B cell (primary cell): Measurements from ENCODE around the gene NSMCE3. TPM values are rescaled to one million over a fixed set of nuclear protein-coding genes. Genes with fewer than 3 reads are reported as not detected.

Source experiments
- ATAC-seq: fragments of 200-7000 bp; cut with Tn5 transposase; one replicate; pipeline ENCODE4 v1.10.0; 2021; ENCODE audit warnings: low read depth, mild to moderate bottlenecking, moderate number of reproducible peaks, moderate library complexity
- CTCF ChIA-PET: fragments of 350-600 bp; sonication (Branson Sonifier 250); formaldehyde crosslinking; loops from one replicate; lab custom pipeline; 2021; ENCODE audit warnings: antibody characterized with exemption, inconsistent platforms; lab: Charles Lee
- POLR2A ChIA-PET: fragments of 350-600 bp; sonication (Branson Sonifier 250); formaldehyde crosslinking; loops from one replicate; lab custom pipeline; 2021; ENCODE audit warnings: antibody characterized with exemption; lab: Charles Lee
- DNase-seq: peaks from one replicate; pipeline ENCODE4 v3.0.0; 2013
- H2AFZ ChIP-seq: 2 replicates; pipeline ENCODE4 v1.6.1; 2012; ENCODE audit warnings: mild to moderate bottlenecking, low read depth, low read length; ENCODE audit not compliant: insufficient read depth, poor library complexity, severe bottlenecking
- H3K27ac ChIP-seq, 2 donors: 1 replicate in 1 of 2; 2 replicates in 1 of 2; pipeline ENCODE4 v1.5.1; 2012 to 2013; ENCODE audit warnings: low read length in 2 of 2, mild to moderate bottlenecking in 2 of 2, moderate library complexity in 1 of 2
- H3K27me3 ChIP-seq, 4 experiments: fragments of 200-600 bp in 1 of 4; sonication (generic) in 1 of 4; replicated peaks in 1 of 4; 1 replicate in 2 of 4; 2 replicates in 2 of 4; pipeline versions ENCODE4 v1.6.1 to v1.7.0; 2013 to 2016; ENCODE audit warnings: low read length in 3 of 4, mild to moderate bottlenecking in 2 of 4, mixed read lengths in 1 of 4, moderate library complexity in 1 of 4; ENCODE audit not compliant: insufficient read depth in 4 of 4, control insufficient read depth in 3 of 4; ENCODE audit errors: control extremely low read depth in 1 of 4
- H3K36me3 ChIP-seq, 2 experiments: replicated peaks in 1 of 2; 1 replicate in 1 of 2; 2 replicates in 1 of 2; pipeline versions ENCODE4 v1.6.1 to v1.7.1; 2013; ENCODE audit warnings: low read length in 1 of 2; ENCODE audit not compliant: insufficient read depth in 2 of 2, control insufficient read depth in 1 of 2; ENCODE audit errors: control extremely low read depth in 1 of 2, extremely low read depth in 1 of 2
- H3K4me1 ChIP-seq, 2 donors: fragments of 200-600 bp in 1 of 2; sonication (generic) in 1 of 2; 1 replicate in 1 of 2; 2 replicates in 1 of 2; pipeline versions ENCODE4 v1.5.1 to v1.6.1; 2013 to 2017; ENCODE audit warnings: low read length in 2 of 2; ENCODE audit not compliant: control insufficient read depth in 2 of 2, insufficient read depth in 2 of 2
- H3K4me2 ChIP-seq: replicated peaks from 2 replicates; pipeline ENCODE3; 2012; ENCODE audit warnings: mild to moderate bottlenecking, low read depth, low read length; ENCODE audit not compliant: poor library complexity, severe bottlenecking
- H3K4me3 ChIP-seq, 5 experiments: fragments of 200-600 bp in 1 of 5; sonication (generic) in 1 of 5; 1 replicate in 3 of 5; 2 replicates in 2 of 5; pipeline versions ENCODE4 v1.5.1 to v1.7.0; 2011 to 2016; ENCODE audit warnings: low read length in 4 of 5, mild to moderate bottlenecking in 4 of 5, low read depth in 2 of 5, control low read depth in 1 of 5, moderate library complexity in 1 of 5; ENCODE audit not compliant: insufficient read depth in 1 of 5; ENCODE audit errors: control extremely low read depth in 1 of 5, extremely low read depth in 1 of 5
- H3K79me2 ChIP-seq: fragments of 200-600 bp; sonication (generic); one replicate; pipeline ENCODE4 v1.6.0; 2016; ENCODE audit warnings: low read length; ENCODE audit not compliant: control insufficient read depth, insufficient read depth
- H3K9ac ChIP-seq: fragments of 200-600 bp; sonication (generic); 2 replicates; pipeline ENCODE4 v1.6.1; 2017; ENCODE audit warnings: mild to moderate bottlenecking, low read length, moderate library complexity
- H3K9me3 ChIP-seq, 3 donors: one replicate each; pipeline versions ENCODE4 v1.6.1 to v1.7.1; 2013; ENCODE audit warnings: low read length in 2 of 3; ENCODE audit not compliant: control insufficient read depth in 2 of 3, insufficient read depth in 1 of 3; ENCODE audit errors: control extremely low read depth in 1 of 3
- H4K20me1 ChIP-seq: 2 replicates; pipeline ENCODE4 v1.6.0; 2012; ENCODE audit warnings: mild to moderate bottlenecking, low read length; ENCODE audit not compliant: insufficient read depth, control insufficient read depth, poor library complexity, severe bottlenecking
- H3K27ac Mint-ChIP-seq: one replicate; pipeline ENCODE4 v1.8.0; 2021; ENCODE audit warnings: mixed read lengths
- H3K27me3 Mint-ChIP-seq: one replicate; pipeline ENCODE4 v1.8.0; 2021; ENCODE audit warnings: mixed read lengths
- H3K4me1 Mint-ChIP-seq: one replicate; pipeline ENCODE4 v1.8.0; 2021; ENCODE audit warnings: mixed read lengths
- H3K4me3 Mint-ChIP-seq: one replicate; pipeline ENCODE4 v1.8.0; 2021; ENCODE audit warnings: mixed read lengths
- H3K9me3 Mint-ChIP-seq: one replicate; pipeline ENCODE4 v1.8.0; 2022; ENCODE audit warnings: mixed read lengths; ENCODE audit not compliant: insufficient read depth
- EZH2 ChIP-seq: IDR thresholded peaks from 2 replicates; pipeline ENCODE4 v1.6.1; 2012; ENCODE audit warnings: borderline replicate concordance, low read depth, mild to moderate bottlenecking, moderate library complexity, low read length; ENCODE audit not compliant: insufficient read depth, poor library complexity, severe bottlenecking
- WGBS: methylation state at CpG from one replicate; pipeline ENCODE4 v1.1.5; 2013; ENCODE audit warnings: missing lambda C conversion rate; ENCODE audit not compliant: insufficient coverage; 5-methylcytosine and 5-hydroxymethylcytosine counted together
- intact Hi-C: fragments of 100-400 bp; cut with micrococcal nuclease; formaldehyde crosslinking; loops from one replicate; pipeline ENCODE4 v1.10.0; 2022
- polyA plus RNA-seq: library from polyadenylated mRNA; depleted of rRNA; stranded (reverse); fragments of >200 nt; gene quantifications from 2 replicates; pipeline ENCODE4 v1.2.3, GENCODE V29; 2012
- total RNA-seq, 2 donors: library from RNA; stranded (reverse); fragments of 120-200 nt in 1 of 2; gene quantifications; 1 replicate in 1 of 2; 2 replicates in 1 of 2; pipeline versions ENCODE4 v1.2.3 to v1.2.4, GENCODE V29; 2013 to 2022
- TF ChIP-seq, protein P1 (sequence below): fragments of 200-600 bp; IDR thresholded peaks from one replicate; pipeline ENCODE4 v1.8.0; 2022; ENCODE audit warnings: antibody characterized with exemption, mild to moderate bottlenecking

The NSMCE3 gene
- total and polyA plus RNA-seq, 2 donors (not counting 1 experiment from before 2014, with no cell fraction given) = 16.8 to 26.9 TPM

DNA sequence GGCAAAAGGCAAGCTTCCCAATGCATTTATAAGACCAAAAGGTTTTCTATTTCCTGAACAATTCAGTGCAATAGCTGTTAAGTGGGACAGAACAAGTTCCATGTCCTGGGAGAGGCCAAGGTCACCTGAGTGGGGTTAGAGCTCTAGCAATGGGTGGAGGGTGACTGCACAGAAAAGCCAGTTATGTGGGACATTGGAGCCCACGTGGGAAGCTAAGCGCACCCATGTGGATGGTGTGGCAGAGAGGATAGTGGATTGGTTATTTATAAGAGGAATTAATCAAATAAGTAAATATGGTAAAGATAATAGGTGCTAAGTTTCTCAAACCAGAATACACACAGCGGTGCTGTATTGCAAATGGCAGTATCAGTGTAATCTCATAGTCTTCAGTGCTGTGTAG lies 6.3 kb downstream of the NSMCE3 start:
- Mint-ChIP-seq H3K4me1 (peaks cover 23% of the 10 kb centered on the region), H3K27ac (no peak overlapping the region), H3K4me3 (no peak overlapping the region), H3K9me3 (no peaks in the 10 kb centered on the region), H3K27me3 (no peaks in the 10 kb centered on the region)
- H3K79me2 ChIP-seq = peaks cover 12% of the 10 kb centered on the region
- H3K4me1 ChIP-seq = peaks cover 11 to 15% of the 10 kb centered on the region in 2 donors
- no peak overlapping the region for H3K4me3 ChIP-seq
- TF ChIP-seq, protein P1, sequence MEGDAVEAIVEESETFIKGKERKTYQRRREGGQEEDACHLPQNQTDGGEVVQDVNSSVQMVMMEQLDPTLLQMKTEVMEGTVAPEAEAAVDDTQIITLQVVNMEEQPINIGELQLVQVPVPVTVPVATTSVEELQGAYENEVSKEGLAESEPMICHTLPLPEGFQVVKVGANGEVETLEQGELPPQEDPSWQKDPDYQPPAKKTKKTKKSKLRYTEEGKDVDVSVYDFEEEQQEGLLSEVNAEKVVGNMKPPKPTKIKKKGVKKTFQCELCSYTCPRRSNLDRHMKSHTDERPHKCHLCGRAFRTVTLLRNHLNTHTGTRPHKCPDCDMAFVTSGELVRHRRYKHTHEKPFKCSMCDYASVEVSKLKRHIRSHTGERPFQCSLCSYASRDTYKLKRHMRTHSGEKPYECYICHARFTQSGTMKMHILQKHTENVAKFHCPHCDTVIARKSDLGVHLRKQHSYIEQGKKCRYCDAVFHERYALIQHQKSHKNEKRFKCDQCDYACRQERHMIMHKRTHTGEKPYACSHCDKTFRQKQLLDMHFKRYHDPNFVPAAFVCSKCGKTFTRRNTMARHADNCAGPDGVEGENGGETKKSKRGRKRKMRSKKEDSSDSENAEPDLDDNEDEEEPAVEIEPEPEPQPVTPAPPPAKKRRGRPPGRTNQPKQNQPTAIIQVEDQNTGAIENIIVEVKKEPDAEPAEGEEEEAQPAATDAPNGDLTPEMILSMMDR = no peak
- no peak for TF ChIP-seq EZH2
- intact Hi-C loops = no loop called here
- H3K9me3 ChIP-seq = no peaks in the 10 kb centered on the region
- WGBS = 83% methylated on average over 1 of the region's 3 CpGs
- no peaks in the 10 kb centered on the region for H3K36me3 ChIP-seq
- no peak for ATAC-seq
- H3K9ac ChIP-seq = no peak overlapping the region
- POLR2A ChIA-PET = no interaction called here
- H3K27me3 ChIP-seq = no peaks in the 10 kb centered on the region
- H4K20me1 ChIP-seq = no peaks in the 10 kb centered on the region
- no peak overlapping the region for H2AFZ ChIP-seq
- no peak for DNase-seq
- CTCF ChIA-PET = no interaction called here
- no peak overlapping the region for H3K4me2 ChIP-seq
- no peak overlapping the region for H3K27ac ChIP-seq

DNA sequence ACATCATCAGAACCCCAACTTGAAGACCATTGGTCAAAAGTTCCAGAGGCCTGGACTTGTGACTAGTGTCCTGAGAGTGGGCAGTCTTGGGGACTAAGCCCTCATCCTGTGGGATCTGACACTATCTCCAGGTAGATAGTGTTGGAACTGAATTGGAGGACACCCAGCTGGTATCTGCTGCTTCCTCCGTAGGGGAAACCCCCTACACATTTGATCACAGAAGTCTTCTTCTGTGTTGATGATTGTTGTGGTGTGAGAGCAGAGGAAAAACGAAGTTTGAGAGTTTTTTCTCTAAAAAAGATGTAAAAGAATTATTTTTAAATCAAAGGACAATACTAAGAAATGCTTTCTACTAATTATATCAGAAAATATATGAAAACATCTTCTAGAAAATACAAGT lies 6.9 kb downstream of the NSMCE3 start:
- POLR2A ChIA-PET = no interaction called here

More for the DNA sequence above, 6.9 kb downstream of the NSMCE3 start:
- peaks cover 7 to 11% of the 10 kb centered on the region in 2 donors for H3K4me1 ChIP-seq
- no peaks in the 10 kb centered on the region for H4K20me1 ChIP-seq
- no CpG with 5 or more reads among the region's 2 CpGs for WGBS
- H3K27ac Mint-ChIP-seq = no peak overlapping the region
- H3K27ac ChIP-seq = no peak overlapping the region
- intact Hi-C loops = no loop called here
- H3K9me3 Mint-ChIP-seq = no peaks in the 10 kb centered on the region
- peaks cover 20% of the 10 kb centered on the region for H3K4me1 Mint-ChIP-seq
- no peak overlapping the region for H2AFZ ChIP-seq
- TF ChIP-seq, protein P1 = no peak
- no peak for TF ChIP-seq EZH2
- H3K27me3 Mint-ChIP-seq = no peaks in the 10 kb centered on the region
- H3K79me2 ChIP-seq = peaks cover 8% of the 10 kb centered on the region
- H3K36me3 ChIP-seq = no peaks in the 10 kb centered on the region
- H3K4me3 Mint-ChIP-seq = no peak overlapping the region
- H3K4me3 ChIP-seq = no peak overlapping the region
- H3K9me3 ChIP-seq = no peaks in the 10 kb centered on the region
- CTCF ChIA-PET = no interaction called here
- no peak overlapping the region for H3K9ac ChIP-seq
- no peak for ATAC-seq
- no peak for DNase-seq
- H3K4me2 ChIP-seq = no peak overlapping the region
- no peaks in the 10 kb centered on the region for H3K27me3 ChIP-seq
